ENCODE measurements around the gene CFAP92. TPM values are rescaled to one million over a fixed set of nuclear protein-coding genes. Genes with fewer than 3 reads are reported as not detected.

Gene CFAP92
- total RNA-seq, 1 donor from 2014 or later: not detected

DNA sequence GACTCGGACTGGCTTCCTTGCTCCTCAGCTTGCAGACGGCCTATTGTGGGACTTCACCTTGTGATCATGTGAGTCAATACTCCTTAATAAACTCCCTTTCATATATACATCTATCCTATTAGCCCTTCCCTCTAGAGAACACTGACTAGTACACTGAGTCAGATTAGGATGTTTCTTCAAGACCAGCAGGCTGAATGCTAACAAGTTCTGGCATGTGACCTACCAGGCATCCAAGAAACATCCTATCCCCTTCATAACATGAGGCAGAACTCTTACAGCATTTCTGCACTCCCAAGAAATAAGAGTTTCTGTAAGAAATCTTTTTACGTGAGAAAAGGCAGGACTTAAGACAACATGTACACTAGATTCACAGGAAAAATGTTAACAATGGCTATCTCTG, 9.3 kb downstream of the CFAP92 start:
- Mint-ChIP-seq H3K4me1 (no peaks in the 10 kb centered on the region), H3K36me3 (ENCODE audit: low read depth) (no peaks in the 10 kb centered on the region), H3K4me3 (no peak overlapping the region), H3K27ac (no peak overlapping the region), H3K9me3 (no peaks in the 10 kb centered on the region), H3K27me3 (peaks cover 2% of the 10 kb centered on the region)
- DNase-seq (no peak), ATAC-seq (ENCODE audit: low read depth) (no peak)
- intact Hi-C loops (cut with micrococcal nuclease): no loop called here
- ChIA-PET CTCF (interaction anchor here (0.6 kb wide), 1 partner anchor 18 kb away, joined by 3 read pairs; no protein-coding TSS in a partner anchor), POLR2A (no interaction called here)
- TF ChIP-seq, protein P1, sequence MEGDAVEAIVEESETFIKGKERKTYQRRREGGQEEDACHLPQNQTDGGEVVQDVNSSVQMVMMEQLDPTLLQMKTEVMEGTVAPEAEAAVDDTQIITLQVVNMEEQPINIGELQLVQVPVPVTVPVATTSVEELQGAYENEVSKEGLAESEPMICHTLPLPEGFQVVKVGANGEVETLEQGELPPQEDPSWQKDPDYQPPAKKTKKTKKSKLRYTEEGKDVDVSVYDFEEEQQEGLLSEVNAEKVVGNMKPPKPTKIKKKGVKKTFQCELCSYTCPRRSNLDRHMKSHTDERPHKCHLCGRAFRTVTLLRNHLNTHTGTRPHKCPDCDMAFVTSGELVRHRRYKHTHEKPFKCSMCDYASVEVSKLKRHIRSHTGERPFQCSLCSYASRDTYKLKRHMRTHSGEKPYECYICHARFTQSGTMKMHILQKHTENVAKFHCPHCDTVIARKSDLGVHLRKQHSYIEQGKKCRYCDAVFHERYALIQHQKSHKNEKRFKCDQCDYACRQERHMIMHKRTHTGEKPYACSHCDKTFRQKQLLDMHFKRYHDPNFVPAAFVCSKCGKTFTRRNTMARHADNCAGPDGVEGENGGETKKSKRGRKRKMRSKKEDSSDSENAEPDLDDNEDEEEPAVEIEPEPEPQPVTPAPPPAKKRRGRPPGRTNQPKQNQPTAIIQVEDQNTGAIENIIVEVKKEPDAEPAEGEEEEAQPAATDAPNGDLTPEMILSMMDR (IDR thresholded peaks at IDR 0.05): no peak

DNA sequence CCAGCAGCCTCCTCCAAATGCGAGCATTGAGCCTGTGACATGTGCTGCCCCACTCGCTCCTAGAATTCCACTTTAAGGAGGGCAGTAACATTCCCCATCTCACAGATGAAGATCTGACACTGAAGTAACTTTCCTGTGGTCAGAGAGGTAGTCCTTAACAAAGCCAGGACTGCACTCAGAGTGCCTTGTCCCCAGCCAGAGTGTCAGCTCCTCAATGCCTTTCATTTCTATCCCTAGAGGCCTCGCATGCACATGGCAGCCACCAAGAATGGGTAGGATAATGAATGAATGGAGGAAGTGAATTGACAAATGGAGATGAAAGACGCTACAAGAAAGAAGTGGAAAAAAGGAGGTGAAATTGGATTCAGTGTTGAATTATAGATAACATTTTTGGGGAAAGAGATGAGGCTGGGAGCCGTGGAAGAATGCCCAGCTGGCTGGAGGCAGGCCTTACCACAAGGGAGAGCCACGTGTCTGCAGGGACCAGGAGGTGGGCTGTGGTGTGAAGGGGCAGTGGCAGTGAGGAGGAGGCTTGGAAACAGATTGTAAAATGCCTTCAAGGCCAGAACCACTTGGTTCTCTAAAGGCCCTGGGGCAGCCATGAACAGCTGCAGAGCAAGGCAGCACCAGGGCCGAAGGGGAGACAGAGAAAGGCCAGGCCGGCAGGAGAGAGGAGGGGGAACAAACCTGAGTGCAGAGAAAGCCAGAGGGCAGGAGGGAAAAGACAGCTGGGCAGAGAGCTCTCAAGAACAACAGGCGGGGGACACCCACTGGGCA, 10.4 kb downstream of the CFAP92 start:
- H3K9me3 Mint-ChIP-seq: no peaks in the 10 kb centered on the region
- ATAC-seq (ENCODE audit: low read depth) (no peak), DNase-seq (no peak)
- TF ChIP-seq, protein P1 (IDR thresholded peaks at IDR 0.05): no peak
- intact Hi-C loops (cut with micrococcal nuclease): no loop called here
- peaks cover 2% of the 10 kb centered on the region for H3K27me3 Mint-ChIP-seq
- no peaks in the 10 kb centered on the region for H3K36me3 Mint-ChIP-seq (ENCODE audit: low read depth)
- ChIA-PET POLR2A (interaction anchor here (0.6 kb wide), 1 partner anchor 40 kb away, joined by 5 read pairs; no protein-coding TSS in a partner anchor), CTCF (no interaction called here)
- H3K4me1 Mint-ChIP-seq: no peaks in the 10 kb centered on the region
- H3K27ac Mint-ChIP-seq: no peak overlapping the region
- no peak overlapping the region for H3K4me3 Mint-ChIP-seq

DNA sequence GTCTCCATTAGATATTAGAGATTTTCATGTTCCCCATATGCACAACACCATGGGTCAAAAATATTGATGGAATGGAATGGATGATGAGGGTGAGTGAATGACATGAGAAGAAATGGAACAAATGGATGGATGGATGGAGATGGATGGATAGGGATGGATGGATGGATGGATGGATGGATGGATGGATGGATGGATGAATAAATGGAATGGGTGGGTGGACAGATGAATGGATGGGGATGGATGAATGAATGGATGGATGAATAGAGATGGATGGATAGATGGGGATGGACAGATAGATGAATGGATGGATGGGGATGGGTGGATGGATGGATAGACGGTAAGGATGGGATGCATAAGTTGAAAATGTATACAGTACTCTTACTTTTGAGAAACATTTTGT, 18.6 kb downstream of the CFAP92 start:
- no peaks in the 10 kb centered on the region for H3K36me3 Mint-ChIP-seq (ENCODE audit: low read depth)
- ChIA-PET POLR2A (interaction anchor here (0.6 to 1.7 kb wide), 2 partner anchors 41 to 248 kb away, joined by 3 to 6 read pairs; no protein-coding TSS in a partner anchor), CTCF (no interaction called here)
- TF ChIP-seq, protein P1 (IDR thresholded peaks at IDR 0.05): no peak
- H3K27me3 Mint-ChIP-seq: peaks cover 6% of the 10 kb centered on the region
- ATAC-seq (ENCODE audit: low read depth): no peak
- intact Hi-C loops (cut with micrococcal nuclease): no loop called here
- H3K27ac Mint-ChIP-seq: no peak overlapping the region
- no peak overlapping the region for H3K4me3 Mint-ChIP-seq
- no peak for DNase-seq
- H3K4me1 Mint-ChIP-seq: peaks cover 12% of the 10 kb centered on the region
- no peaks in the 10 kb centered on the region for H3K9me3 Mint-ChIP-seq

DNA sequence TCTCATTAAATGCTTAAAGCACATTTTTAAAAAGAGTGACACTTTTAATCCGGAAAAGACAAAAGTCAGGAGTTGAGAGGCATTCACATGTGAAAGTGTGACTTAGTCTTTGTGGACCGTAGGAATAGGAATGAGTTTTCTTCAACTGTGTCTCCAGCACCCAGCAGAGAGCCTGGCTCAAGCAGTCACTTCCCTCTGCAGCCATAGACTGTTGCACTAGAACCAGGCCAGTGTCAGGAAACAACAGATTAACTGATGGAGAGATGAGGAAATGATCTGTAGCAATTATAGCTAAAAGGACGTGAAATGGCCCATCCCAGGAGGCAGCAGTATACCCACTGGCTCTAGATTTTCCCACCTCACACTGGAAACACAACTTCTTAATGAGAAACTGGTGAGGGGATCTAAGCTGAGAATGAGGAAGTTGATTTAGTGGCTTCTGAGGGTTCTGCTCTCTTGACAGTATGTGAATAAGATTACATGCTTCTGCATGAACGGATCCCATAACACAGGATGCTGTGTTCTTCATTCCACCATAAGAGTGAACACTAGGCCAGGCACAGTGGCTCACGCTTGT, 19.8 kb downstream of the CFAP92 start:
- no peaks in the 10 kb centered on the region for H3K36me3 Mint-ChIP-seq (ENCODE audit: low read depth)
- H3K9me3 Mint-ChIP-seq: no peaks in the 10 kb centered on the region
- intact Hi-C loops (cut with micrococcal nuclease): loop anchor here (5.0 kb wide), 2 partner anchors 148 to 208 kb away; partner anchors contain the start of genes CNBP and RAB43
- peak; percentile 87 for ATAC-seq (ENCODE audit: low read depth)
- peak overlapping the region; percentile 56 for H3K27ac Mint-ChIP-seq
- no peak for DNase-seq
- TF ChIP-seq, protein P1 (IDR thresholded peaks at IDR 0.05): no peak
- peaks cover 15% of the 10 kb centered on the region for H3K4me1 Mint-ChIP-seq
- peaks cover 6% of the 10 kb centered on the region for H3K27me3 Mint-ChIP-seq
- POLR2A ChIA-PET: interaction anchor here (1.0 to 1.7 kb wide), 5 partner anchors 22 to 342 kb away, joined by 3 to 7 read pairs (median 3); a partner anchor contains a TSS
- CTCF ChIA-PET: interaction anchor here (1.0 to 1.2 kb wide), 2 partner anchors 42 to 271 kb away, joined by 3 to 4 read pairs; no protein-coding TSS in a partner anchor
- H3K4me3 Mint-ChIP-seq: no peak overlapping the region
